OCI-LY1 (cell line): ENCODE data around the gene EML5.

Experiments
- H2AFZ ChIP-seq: fragments of 200-600 bp; sonication (generic), shearing (Covaris generic); 2 replicates; pipeline ENCODE4 v1.6.0; 2014; ENCODE audit warnings: antibody characterized with exemption, mild to moderate bottlenecking, low read length
- H3F3A ChIP-seq: fragments of 200-600 bp; sonication (generic), shearing (Covaris generic); 2 replicates; pipeline ENCODE4 v1.6.0; 2014; ENCODE audit warnings: mild to moderate bottlenecking, antibody characterized with exemption, low read length, moderate library complexity; ENCODE audit not compliant: insufficient read depth
- H3K27ac ChIP-seq: fragments of 200-600 bp; sonication (generic); 2 replicates; pipeline ENCODE4 v1.5.1; 2014; ENCODE audit warnings: low read length, mixed run types, mild to moderate bottlenecking, low read depth; ENCODE audit not compliant: poor library complexity, severe bottlenecking
- H3K27me3 ChIP-seq: fragments of 200-600 bp; sonication (generic); 2 replicates; pipeline ENCODE4 v1.6.0; 2014; ENCODE audit warnings: antibody characterized with exemption, mild to moderate bottlenecking, low read length, moderate library complexity; ENCODE audit not compliant: insufficient read depth
- H3K36me3 ChIP-seq: fragments of 200-600 bp; sonication (generic); 2 replicates; pipeline ENCODE4 v1.6.1; 2014; ENCODE audit warnings: mild to moderate bottlenecking, antibody characterized with exemption, low read length, moderate library complexity, mixed read lengths; ENCODE audit not compliant: insufficient read depth
- H3K4me1 ChIP-seq: fragments of 200-600 bp; sonication (generic); 2 replicates; pipeline ENCODE4 v1.5.1; 2014; ENCODE audit warnings: mild to moderate bottlenecking, low read length, moderate library complexity; ENCODE audit not compliant: insufficient read depth, severe bottlenecking
- H3K4me2 ChIP-seq: fragments of 200-600 bp; sonication (generic), shearing (Covaris generic); 2 replicates; pipeline ENCODE4 v1.6.1; 2014; ENCODE audit warnings: low read length
- H3K4me3 ChIP-seq: fragments of 200-600 bp; sonication (generic); 2 replicates; pipeline ENCODE4 v1.5.1; 2014; ENCODE audit warnings: low read length, low read depth, mild to moderate bottlenecking, mixed read lengths; ENCODE audit not compliant: poor library complexity, severe bottlenecking
- H3K79me2 ChIP-seq: fragments of 200-600 bp; shearing (Covaris generic); 2 replicates; pipeline ENCODE4 v1.6.1; 2016; ENCODE audit warnings: mixed run types, low read length, mixed read lengths; ENCODE audit not compliant: insufficient read depth
- H3K9ac ChIP-seq: fragments of 200-600 bp; sonication (generic), shearing (Covaris generic); 2 replicates; pipeline ENCODE4 v1.6.1; 2014; ENCODE audit warnings: mild to moderate bottlenecking, low read length, mixed read lengths
- H3K9me2 ChIP-seq: fragments of 200-600 bp; sonication (generic), shearing (Covaris generic); 2 replicates; pipeline ENCODE4 v1.6.1; 2014; ENCODE audit warnings: low read depth, mild to moderate bottlenecking, low read length, mixed read lengths
- H3K9me3 ChIP-seq: fragments of 200-600 bp; shearing (Covaris generic); 2 replicates; pipeline ENCODE4 v1.6.1; 2014; ENCODE audit warnings: low read length, mixed read lengths
- H4K20me1 ChIP-seq: fragments of 200-600 bp; sonication (generic), shearing (Covaris generic); 2 replicates; pipeline ENCODE4 v1.6.0; 2016; ENCODE audit warnings: mild to moderate bottlenecking, low read length; ENCODE audit not compliant: insufficient read depth
- CTCF ChIP-seq: fragments of 200-600 bp; sonication (generic), shearing (Covaris generic); IDR thresholded peaks from 2 replicates; pipeline ENCODE4 v1.5.1; 2017; ENCODE audit warnings: mild to moderate bottlenecking, antibody characterized with exemption, low read length, moderate library complexity, mixed read lengths
- EZH2 ChIP-seq: fragments of 200-600 bp; sonication (generic), shearing (Covaris generic); IDR thresholded peaks from 2 replicates; pipeline ENCODE4 v1.8.0; 2017; ENCODE audit warnings: borderline replicate concordance, mixed run types, mild to moderate bottlenecking, antibody characterized with exemption, low read length, moderate library complexity, mixed read lengths

EML5 gene

GRCh38 chr14:88765130-88765529 lies 27.6 kb downstream of the EML5 start:
- H3K79me2 ChIP-seq: no peaks in the 10 kb centered on the region
- no peaks in the 10 kb centered on the region for H3K36me3 ChIP-seq
- H3K9me2 ChIP-seq: no peaks in the 10 kb centered on the region
- H3K27ac ChIP-seq: no peak overlapping the region
- no peaks in the 10 kb centered on the region for H3K9me3 ChIP-seq
- H3K9ac ChIP-seq: no peak overlapping the region
- no peaks in the 10 kb centered on the region for H3F3A ChIP-seq
- no peak overlapping the region for H3K4me3 ChIP-seq
- H3K4me2 ChIP-seq: no peak overlapping the region
- TF ChIP-seq EZH2 (no peak), CTCF (no peak)
- no peaks in the 10 kb centered on the region for H3K4me1 ChIP-seq
- no peaks in the 10 kb centered on the region for H4K20me1 ChIP-seq
- H3K27me3 ChIP-seq: no peaks in the 10 kb centered on the region
- H2AFZ ChIP-seq: no peak overlapping the region

- Histone ChIP-seq H3K27me3 (no peaks in the 10 kb centered on the region; the same call in 1 of the 2 replicates), H3K27ac (no peak overlapping the region), H3K79me2 (no peaks in the 10 kb centered on the region), H3F3A (no peaks in the 10 kb centered on the region), H3K4me2 (no peak overlapping the region), H4K20me1 (no peaks in the 10 kb centered on the region), H3K9me2 (no peaks in the 10 kb centered on the region), H3K4me1 (no peaks in the 10 kb centered on the region), H2AFZ (no peak overlapping the region), H3K9me3 (no peaks in the 10 kb centered on the region), H3K36me3 (no peaks in the 10 kb centered on the region), H3K9ac (no peak overlapping the region), H3K4me3 (no peak overlapping the region)
- TF ChIP-seq EZH2 (no peak), CTCF (no peak)
Measured at GRCh38 chr14:88753873-88754272, 38.9 kb downstream of the EML5 start.

DNA sequence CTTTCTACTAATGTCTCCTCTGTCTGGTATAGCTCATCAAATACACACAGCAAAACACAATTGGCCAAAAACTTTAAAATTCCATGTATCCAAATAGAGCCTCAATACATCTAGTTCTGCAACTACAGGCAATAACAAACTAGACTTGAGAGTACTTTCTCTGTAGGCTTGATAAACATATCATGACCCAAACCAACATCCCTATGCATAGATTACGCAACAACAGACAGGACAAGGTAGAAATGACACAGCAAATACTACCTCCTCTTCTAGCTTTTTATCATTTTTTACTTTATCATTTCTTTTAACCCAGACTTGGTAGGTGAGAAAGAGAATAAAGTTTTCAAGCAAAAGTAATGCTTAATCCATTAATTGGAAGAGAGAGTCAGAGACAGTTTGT lies 41.8 kb downstream of the EML5 start:
- no peaks in the 10 kb centered on the region for H3K4me1 ChIP-seq
- H3K36me3 ChIP-seq: no peaks in the 10 kb centered on the region
- no peak overlapping the region for H3K27ac ChIP-seq
- no peaks in the 10 kb centered on the region for H3K79me2 ChIP-seq
- TF ChIP-seq CTCF (no peak), EZH2 (no peak)
- no peaks in the 10 kb centered on the region for H3K9me2 ChIP-seq
- no peak overlapping the region for H2AFZ ChIP-seq
- H3F3A ChIP-seq: no peaks in the 10 kb centered on the region
- H3K9ac ChIP-seq: no peak overlapping the region
- no peaks in the 10 kb centered on the region; the same call in 1 of the 2 replicates for H3K27me3 ChIP-seq
- H3K4me3 ChIP-seq: no peak overlapping the region
- H3K4me2 ChIP-seq: no peak overlapping the region
- H4K20me1 ChIP-seq: no peaks in the 10 kb centered on the region
- no peaks in the 10 kb centered on the region for H3K9me3 ChIP-seq
